Measurements from ENCODE around the gene EYA2. TPM values are rescaled to one million over a fixed set of nuclear protein-coding genes. Genes with fewer than 3 reads are reported as not detected.
A peak's percentile ranks its signal among the peaks of the same experiment; 100 is the strongest.

Gene EYA2
- total RNA-seq, 2 donors from 2014 or later = 3.5 to 3.8 TPM

GRCh38 chr20:47191074-47191673, 296.5 kb downstream of the EYA2 start:
- H3K36me3 ChIP-seq = no peaks in the 10 kb centered on the region
- ATAC-seq (ENCODE audit: insufficient number of reproducible peaks, low FRiP score, low read depth) = no peak
- no peak for DNase-seq (ENCODE audit: low spot score)
- no peak overlapping the region for H3K27ac ChIP-seq
- H3K4me1 ChIP-seq (ENCODE audit: control insufficient read depth in 1 of 2, low read depth in 2 of 2) = peaks cover 4 to 16% of the 10 kb centered on the region in 2 donors
- no peaks in the 10 kb centered on the region for H3K27me3 ChIP-seq (replicated peaks; ENCODE audit: insufficient read depth)
- no peak overlapping the region for H3K4me3 ChIP-seq
- no peaks in the 10 kb centered on the region for H3K9me3 ChIP-seq
- TF ChIP-seq CTCF (IDR thresholded peaks at IDR 0.05) = no peak

DNA sequence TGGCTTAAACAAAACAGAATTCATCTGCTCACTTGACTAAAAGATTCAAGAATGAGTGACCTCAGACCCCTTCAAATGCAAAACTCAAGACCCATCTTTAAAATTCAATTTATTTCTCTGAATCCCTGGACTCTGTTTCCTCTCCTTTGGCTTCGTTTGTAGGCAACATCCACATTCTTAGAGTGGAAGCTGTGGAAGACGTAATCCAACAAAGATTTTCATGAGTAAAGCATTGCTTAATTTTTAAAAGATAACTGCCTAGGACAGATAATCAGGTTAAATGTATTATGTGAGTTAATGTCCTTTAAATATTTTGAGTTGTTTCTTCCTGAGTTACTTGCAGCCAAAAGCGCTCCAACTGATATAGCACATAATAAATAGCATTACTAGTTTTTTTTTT, 297.3 kb downstream of the EYA2 start:
- Histone ChIP-seq H3K4me1 (ENCODE audit: control insufficient read depth in 1 of 2, low read depth in 2 of 2) (peaks cover 7 to 16% of the 10 kb centered on the region in 2 donors), H3K36me3 (no peaks in the 10 kb centered on the region), H3K27me3 (replicated peaks; ENCODE audit: insufficient read depth) (no peaks in the 10 kb centered on the region), H3K9me3 (no peaks in the 10 kb centered on the region), H3K27ac (no peak overlapping the region), H3K4me3 (no peak overlapping the region)
- no peak for TF ChIP-seq CTCF (IDR thresholded peaks at IDR 0.05)
- ATAC-seq (ENCODE audit: insufficient number of reproducible peaks, low FRiP score, low read depth) (no peak), DNase-seq (ENCODE audit: low spot score) (no peak)

GRCh38 chr20:47195573-47195972, 300.9 kb downstream of the EYA2 start:
- Histone ChIP-seq H3K27ac (no peak overlapping the region), H3K4me3 (no peak overlapping the region), H3K27me3 (replicated peaks; ENCODE audit: insufficient read depth) (no peaks in the 10 kb centered on the region), H3K9me3 (no peaks in the 10 kb centered on the region), H3K4me1 (ENCODE audit: control insufficient read depth in 1 of 2, low read depth in 2 of 2) (peaks cover 0 to 3% of the 10 kb centered on the region in 2 donors), H3K36me3 (no peaks in the 10 kb centered on the region)
- TF ChIP-seq CTCF (IDR thresholded peaks at IDR 0.05) = no peak
- ATAC-seq (ENCODE audit: insufficient number of reproducible peaks, low FRiP score, low read depth) (no peak), DNase-seq (ENCODE audit: low spot score) (no peak)

DNA sequence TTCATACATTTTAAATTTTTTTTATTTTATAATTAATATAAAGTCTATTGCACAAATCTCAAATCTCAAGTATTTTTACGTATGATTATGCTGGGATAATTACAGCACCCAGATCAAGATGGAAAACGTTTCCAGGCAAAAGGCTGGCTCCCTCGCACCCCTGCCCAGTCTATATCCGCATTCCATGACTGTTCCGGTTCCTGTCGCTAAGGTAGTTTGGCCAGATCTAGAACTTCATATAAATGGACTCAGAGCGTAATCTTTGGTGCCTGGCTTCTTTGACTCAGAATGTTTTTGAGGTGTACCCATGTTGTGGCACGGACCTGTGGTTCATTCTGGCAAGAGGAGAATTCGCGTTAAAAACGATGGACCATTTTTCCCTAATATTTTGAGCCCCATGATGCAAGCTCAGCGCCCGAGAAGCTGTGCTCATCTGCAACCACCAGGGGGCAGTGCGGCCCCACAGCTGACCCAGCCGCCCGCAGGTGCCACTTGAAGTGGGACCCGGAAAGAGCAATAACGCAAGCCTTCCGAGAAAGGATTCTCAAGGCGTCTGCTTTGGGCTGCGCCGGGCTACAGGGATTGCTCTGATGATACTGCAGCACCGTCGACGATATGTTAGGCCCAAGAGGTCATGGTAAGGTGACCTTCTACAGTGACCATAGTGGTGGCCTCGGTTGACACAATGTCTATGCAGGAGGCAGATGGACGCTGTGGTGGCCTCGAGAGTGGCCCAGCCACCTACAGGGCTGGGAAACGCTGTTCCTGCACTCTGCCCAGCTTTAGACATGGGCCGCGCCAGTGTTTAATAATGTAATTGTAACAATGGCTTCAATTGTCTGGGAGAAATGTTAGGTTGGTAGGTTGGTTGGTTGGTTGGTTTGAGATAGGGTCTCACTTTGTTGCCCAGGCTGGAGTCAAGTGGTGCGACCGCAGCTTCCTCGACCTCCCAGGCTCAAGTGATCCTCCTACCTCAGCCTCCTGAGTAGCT, 301.7 kb downstream of the EYA2 start:
- peak; percentile 100 for TF ChIP-seq CTCF (IDR thresholded peaks at IDR 0.05)
- no peaks in the 10 kb centered on the region for H3K36me3 ChIP-seq
- H3K27ac ChIP-seq = no peak overlapping the region
- peak overlapping the region; percentile 63 for H3K4me3 ChIP-seq
- DNase-seq (ENCODE audit: low spot score) (no peak), ATAC-seq (ENCODE audit: insufficient number of reproducible peaks, low FRiP score, low read depth) (peak; percentile 79)
- H3K4me1 ChIP-seq (ENCODE audit: control insufficient read depth in 1 of 2, low read depth in 2 of 2) = peaks cover 0 to 3% of the 10 kb centered on the region in 2 donors
- H3K9me3 ChIP-seq = no peaks in the 10 kb centered on the region
- no peaks in the 10 kb centered on the region for H3K27me3 ChIP-seq (replicated peaks; ENCODE audit: insufficient read depth)

DNA sequence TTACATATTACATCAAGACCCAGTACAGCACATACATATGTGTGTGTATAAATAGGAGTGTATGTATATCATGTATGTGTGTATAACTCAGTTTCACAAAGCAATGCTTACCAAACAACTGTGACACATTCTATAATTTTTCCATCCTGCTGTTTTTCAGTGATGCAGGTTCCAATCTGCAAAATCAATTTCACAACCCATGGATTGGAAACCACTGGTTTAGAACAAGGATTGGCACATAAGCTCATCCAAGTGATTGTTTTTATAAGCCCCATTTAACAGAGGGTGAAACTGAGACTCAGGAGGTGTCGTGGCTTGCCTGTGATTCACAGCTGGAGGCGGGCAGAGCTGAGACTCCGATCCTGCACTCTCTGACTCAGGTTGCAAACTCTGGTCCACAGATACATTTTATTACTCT, 303.6 kb downstream of the EYA2 start:
- H3K4me3 ChIP-seq = no peak overlapping the region
- H3K27me3 ChIP-seq (replicated peaks; ENCODE audit: insufficient read depth) = no peaks in the 10 kb centered on the region
- no peak overlapping the region for H3K27ac ChIP-seq
- TF ChIP-seq CTCF (IDR thresholded peaks at IDR 0.05) = no peak
- peaks cover 0 to 3% of the 10 kb centered on the region in 2 donors for H3K4me1 ChIP-seq (ENCODE audit: control insufficient read depth in 1 of 2, low read depth in 2 of 2)
- no peaks in the 10 kb centered on the region for H3K36me3 ChIP-seq
- DNase-seq (ENCODE audit: low spot score) (no peak), ATAC-seq (ENCODE audit: insufficient number of reproducible peaks, low FRiP score, low read depth) (no peak)
- no peaks in the 10 kb centered on the region for H3K9me3 ChIP-seq

Measured in thoracic aorta (tissue), 2 donors.